COLO829 (cell line): ENCODE data around the gene EFCAB10.

Experiments used
- DNase-seq: peaks from one replicate; pipeline ENCODE4 v3.0.0; 2012; ENCODE audit warnings: low spot score

The EFCAB10 gene

GRCh38 chr7:105581066-105581811 lies at the start of gene EFCAB10:
Gene EFCAB10 (minus strand): TSS chr7:105581493. CDS start chr7:105581463, 30 bp downstream.
- no peak for DNase-seq

- DNase-seq: no peak
Measured at GRCh38 chr7:105625986-105626385, 44.7 kb upstream of the EFCAB10 start.

GRCh38 chr7:105623906-105624305 lies 42.6 kb upstream of the EFCAB10 start:
- no peak for DNase-seq

- DNase-seq: no peak
Measured at GRCh38 chr7:105623378-105623777, 42.1 kb upstream of the EFCAB10 start.

- no peak for DNase-seq
Measured at GRCh38 chr7:105622106-105622731, 40.9 kb upstream of the EFCAB10 start.

GRCh38 chr7:105621617-105622016 lies 40.3 kb upstream of the EFCAB10 start:
- no peak for DNase-seq

GRCh38 chr7:105621176-105621575 lies 39.9 kb upstream of the EFCAB10 start:
- no peak for DNase-seq

- DNase-seq: no peak
Measured at GRCh38 chr7:105619590-105619989, 38.3 kb upstream of the EFCAB10 start.

- no peak for DNase-seq
Measured at GRCh38 chr7:105618016-105618296, 36.7 kb upstream of the EFCAB10 start.

- DNase-seq: no peak
Measured at GRCh38 chr7:105617280-105618015, 36.2 kb upstream of the EFCAB10 start.

- no peak for DNase-seq
Measured at GRCh38 chr7:105614341-105614840, 33.1 kb upstream of the EFCAB10 start.

- DNase-seq: no peak
Measured at GRCh38 chr7:105613611-105614330, 32.5 kb upstream of the EFCAB10 start.

- no peak for DNase-seq
Measured at GRCh38 chr7:105612806-105613205, 31.5 kb upstream of the EFCAB10 start.

- no peak for DNase-seq
Measured at GRCh38 chr7:105611856-105612775, 30.8 kb upstream of the EFCAB10 start.

GRCh38 chr7:105610165-105610930 lies 29.1 kb upstream of the EFCAB10 start:
- DNase-seq: no peak

- no peak for DNase-seq
Measured at GRCh38 chr7:105602325-105603305, 21.3 kb upstream of the EFCAB10 start.

GRCh38 chr7:105600720-105601550 lies 19.6 kb upstream of the EFCAB10 start:
- DNase-seq: no peak

- DNase-seq: no peak
Measured at GRCh38 chr7:105599551-105599950, 18.3 kb upstream of the EFCAB10 start.
